ENCODE data around the gene NFAM1. TPM values are rescaled to one million over a fixed set of nuclear protein-coding genes. Genes with fewer than 3 reads are reported as not detected.

NFAM1 gene
- total RNA-seq, 1 experiment from 2014 or later = 3.8 TPM

DNA sequence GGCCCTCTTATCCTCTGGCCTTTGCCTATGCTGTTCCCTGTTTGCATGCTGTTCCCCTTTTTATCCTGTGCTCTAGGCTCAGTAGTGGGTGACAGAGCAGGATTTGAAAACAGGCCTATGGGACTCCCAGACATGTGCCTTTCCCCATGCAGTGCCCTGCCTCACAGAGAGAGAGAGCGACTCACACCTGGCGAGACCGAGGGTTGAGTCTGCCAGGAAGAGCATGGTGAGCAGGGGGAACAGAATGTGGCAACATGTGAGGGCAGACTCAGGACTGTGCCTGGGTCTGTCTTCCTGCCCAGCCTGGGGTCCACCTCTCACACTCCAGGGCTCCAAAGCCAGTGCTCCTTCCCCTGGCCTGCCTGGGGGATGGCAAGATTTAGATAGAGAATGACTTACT is 75.0 kb downstream of the NFAM1 start:
- ChIA-PET CTCF (no interaction called here), POLR2A (ENCODE audit: low non-redundant PET) (no interaction called here)
- TF ChIP-seq, protein P1, sequence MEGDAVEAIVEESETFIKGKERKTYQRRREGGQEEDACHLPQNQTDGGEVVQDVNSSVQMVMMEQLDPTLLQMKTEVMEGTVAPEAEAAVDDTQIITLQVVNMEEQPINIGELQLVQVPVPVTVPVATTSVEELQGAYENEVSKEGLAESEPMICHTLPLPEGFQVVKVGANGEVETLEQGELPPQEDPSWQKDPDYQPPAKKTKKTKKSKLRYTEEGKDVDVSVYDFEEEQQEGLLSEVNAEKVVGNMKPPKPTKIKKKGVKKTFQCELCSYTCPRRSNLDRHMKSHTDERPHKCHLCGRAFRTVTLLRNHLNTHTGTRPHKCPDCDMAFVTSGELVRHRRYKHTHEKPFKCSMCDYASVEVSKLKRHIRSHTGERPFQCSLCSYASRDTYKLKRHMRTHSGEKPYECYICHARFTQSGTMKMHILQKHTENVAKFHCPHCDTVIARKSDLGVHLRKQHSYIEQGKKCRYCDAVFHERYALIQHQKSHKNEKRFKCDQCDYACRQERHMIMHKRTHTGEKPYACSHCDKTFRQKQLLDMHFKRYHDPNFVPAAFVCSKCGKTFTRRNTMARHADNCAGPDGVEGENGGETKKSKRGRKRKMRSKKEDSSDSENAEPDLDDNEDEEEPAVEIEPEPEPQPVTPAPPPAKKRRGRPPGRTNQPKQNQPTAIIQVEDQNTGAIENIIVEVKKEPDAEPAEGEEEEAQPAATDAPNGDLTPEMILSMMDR (conservative IDR thresholded peaks at IDR 0.05; ENCODE audit: low read depth, low read length) = no peak
- TF ChIP-seq EZH2 (IDR thresholded peaks at IDR 0.05; ENCODE audit: borderline replicate concordance, low read depth, low read length, poor library complexity, severe bottlenecking) = no peak
- Histone ChIP-seq H3K27me3 (replicated peaks; ENCODE audit: insufficient read depth, low read depth, low read length, poor library complexity) (no peaks in the 10 kb centered on the region), H3K36me3 (ENCODE audit: insufficient read depth, low read length, poor library complexity, severe bottlenecking) (no peaks in the 10 kb centered on the region), H3K9me3 (ENCODE audit: low read depth, low read length, poor library complexity, severe bottlenecking) (no peaks in the 10 kb centered on the region), H3K4me1 (ENCODE audit: insufficient read depth, low read length, poor library complexity, severe bottlenecking) (peaks cover 12% of the 10 kb centered on the region), H3K27ac (ENCODE audit: low read depth, low read length, poor library complexity, severe bottlenecking) (no peak overlapping the region), H3K4me3 (ENCODE audit: low read depth, low read length, poor library complexity, severe bottlenecking) (no peak overlapping the region)
- DNase-seq (ENCODE audit: low spot score) = no peak
- intact Hi-C loops (cut with micrococcal nuclease; ENCODE audit: unreplicated experiment) = no loop called here
- BruUV-seq (replicated peaks) = no TSS peak

DNA sequence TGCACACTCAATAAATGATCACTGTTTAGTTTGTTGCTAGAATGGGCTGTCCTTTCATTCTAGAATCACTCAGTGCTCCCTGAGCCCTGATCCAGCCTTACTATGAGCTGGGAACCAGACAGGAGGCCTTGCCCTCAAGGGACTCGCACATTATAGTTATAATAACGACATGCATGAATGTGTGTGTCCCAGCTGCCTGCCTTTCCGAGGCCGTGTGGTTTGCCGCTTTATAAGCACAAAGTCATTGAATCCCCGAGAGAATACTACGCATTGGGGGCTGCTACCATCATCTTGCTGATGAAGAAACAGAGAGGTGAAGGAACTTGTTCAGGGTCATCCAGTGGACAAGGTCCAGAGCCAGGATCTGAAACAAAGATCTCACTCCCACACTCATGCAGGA is 75.7 kb downstream of the NFAM1 start:
- Histone ChIP-seq H3K27ac (ENCODE audit: low read depth, low read length, poor library complexity, severe bottlenecking) (no peak overlapping the region), H3K9me3 (ENCODE audit: low read depth, low read length, poor library complexity, severe bottlenecking) (no peaks in the 10 kb centered on the region), H3K4me3 (ENCODE audit: low read depth, low read length, poor library complexity, severe bottlenecking) (no peak overlapping the region), H3K36me3 (ENCODE audit: insufficient read depth, low read length, poor library complexity, severe bottlenecking) (no peaks in the 10 kb centered on the region), H3K27me3 (replicated peaks; ENCODE audit: insufficient read depth, low read depth, low read length, poor library complexity) (no peaks in the 10 kb centered on the region), H3K4me1 (ENCODE audit: insufficient read depth, low read length, poor library complexity, severe bottlenecking) (peaks cover 12% of the 10 kb centered on the region)
- intact Hi-C loops (cut with micrococcal nuclease; ENCODE audit: unreplicated experiment) = no loop called here
- no peak for DNase-seq (ENCODE audit: low spot score)
- POLR2A ChIA-PET (ENCODE audit: low non-redundant PET) = no interaction called here
- TF ChIP-seq, protein P1 (conservative IDR thresholded peaks at IDR 0.05; ENCODE audit: low read depth, low read length) = no peak
- TF ChIP-seq EZH2 (IDR thresholded peaks at IDR 0.05; ENCODE audit: borderline replicate concordance, low read depth, low read length, poor library complexity, severe bottlenecking) = no peak
- no TSS peak for BruUV-seq (replicated peaks)
- CTCF ChIA-PET = no interaction called here

DNA sequence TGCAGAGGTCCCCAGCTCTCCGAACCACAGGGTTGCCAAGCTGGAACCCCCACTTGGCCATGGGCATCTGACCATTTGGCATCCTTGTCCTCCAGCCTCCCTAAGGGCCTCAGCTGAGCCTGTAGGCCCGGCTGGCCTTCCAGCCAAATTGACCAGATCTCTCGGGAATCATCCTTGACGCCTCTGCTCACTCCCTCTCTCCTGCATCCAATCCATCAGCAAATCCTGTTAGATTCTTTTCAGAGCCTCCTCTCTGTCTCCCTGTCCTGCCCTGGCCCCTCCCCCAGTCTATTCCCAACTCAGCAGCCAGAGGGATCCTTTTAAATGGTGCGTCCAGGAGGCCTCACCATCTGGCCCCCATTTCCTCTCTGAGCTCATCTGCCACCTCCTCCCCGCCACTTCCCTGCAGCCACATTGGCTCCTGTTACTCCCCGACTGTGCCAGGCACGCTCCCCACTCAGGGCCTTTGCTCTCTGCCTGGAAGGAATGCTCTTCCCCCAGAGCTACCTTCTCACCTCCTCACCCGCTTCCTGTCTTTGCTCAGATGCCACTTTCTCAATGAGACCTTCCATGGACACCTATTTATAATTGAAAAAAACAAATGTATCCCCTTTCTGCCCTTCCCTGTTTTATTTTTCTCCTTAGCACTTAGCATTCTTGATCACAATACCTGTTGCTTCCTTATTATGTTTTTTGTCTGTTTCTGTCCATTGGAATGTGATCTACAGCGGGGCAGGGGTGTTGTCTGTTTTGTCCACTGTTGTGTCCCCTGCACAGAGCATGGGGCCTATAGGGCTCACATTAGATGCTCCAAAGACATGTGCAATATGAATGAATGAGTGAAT is 78.1 kb downstream of the NFAM1 start:
- DNase-seq (ENCODE audit: low spot score) = peak; percentile 80
- CTCF ChIA-PET = no interaction called here
- Histone ChIP-seq H3K27ac (ENCODE audit: low read depth, low read length, poor library complexity, severe bottlenecking) (no peak overlapping the region), H3K36me3 (ENCODE audit: insufficient read depth, low read length, poor library complexity, severe bottlenecking) (no peaks in the 10 kb centered on the region), H3K9me3 (ENCODE audit: low read depth, low read length, poor library complexity, severe bottlenecking) (no peaks in the 10 kb centered on the region), H3K27me3 (replicated peaks; ENCODE audit: insufficient read depth, low read depth, low read length, poor library complexity) (no peaks in the 10 kb centered on the region), H3K4me3 (ENCODE audit: low read depth, low read length, poor library complexity, severe bottlenecking) (no peak overlapping the region), H3K4me1 (ENCODE audit: insufficient read depth, low read length, poor library complexity, severe bottlenecking) (peaks cover 12% of the 10 kb centered on the region)
- no TSS peak for BruUV-seq (replicated peaks)
- POLR2A ChIA-PET (ENCODE audit: low non-redundant PET) = no interaction called here
- intact Hi-C loops (cut with micrococcal nuclease; ENCODE audit: unreplicated experiment) = no loop called here
- TF ChIP-seq EZH2 (IDR thresholded peaks at IDR 0.05; ENCODE audit: borderline replicate concordance, low read depth, low read length, poor library complexity, severe bottlenecking) = no peak
- TF ChIP-seq, protein P1 (conservative IDR thresholded peaks at IDR 0.05; ENCODE audit: low read depth, low read length) = 0 out of 2 replicates have a peak, but pooled peaks have one; percentile 19

Data from A673 (cell line).